ENCODE measurements around the gene PELI1. TPM values are rescaled to one million over a fixed set of nuclear protein-coding genes. Genes with fewer than 3 reads are reported as not detected.
"Not testable (repeated sequence)": the region's sequence is repeated elsewhere in the genome, so short reads cannot be mapped to it uniquely, and the experiment has no call there.

The PELI1 gene
- total RNA-seq, 1 donor from 2014 or later: 134 TPM

DNA sequence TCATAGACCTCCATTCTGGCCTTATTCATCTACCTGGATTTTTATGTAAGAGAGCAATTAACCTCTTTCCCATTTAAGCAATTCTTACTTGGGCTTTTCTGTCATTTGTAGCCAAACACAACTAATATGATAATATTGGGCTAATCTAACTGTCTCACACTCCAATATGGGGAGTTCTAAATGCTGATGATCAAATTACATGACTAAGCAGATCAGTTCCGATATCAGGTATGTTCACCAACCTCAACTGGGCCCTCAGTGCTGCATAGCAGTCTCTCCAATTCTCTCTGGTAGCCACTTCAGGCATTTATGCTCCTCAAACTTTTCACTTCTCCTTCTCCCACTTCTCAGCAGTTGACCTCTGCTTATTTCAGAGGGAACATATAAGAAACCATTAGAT, 64.0 kb downstream of the PELI1 start:
- DNase-seq (ENCODE audit: low spot score in 2 of 2, unreplicated experiment in 2 of 2): no peak
- no peak overlapping the region for H3K4me3 Mint-ChIP-seq
- H3K9me3 Mint-ChIP-seq: no peaks in the 10 kb centered on the region
- H3K4me1 Mint-ChIP-seq: peaks cover 60% of the 10 kb centered on the region
- H3K27ac Mint-ChIP-seq: no peak overlapping the region
- no peaks in the 10 kb centered on the region for H3K36me3 Mint-ChIP-seq
- peaks cover 3% of the 10 kb centered on the region for H3K27me3 Mint-ChIP-seq (ENCODE audit: low read depth)
- TF ChIP-seq, protein P1, sequence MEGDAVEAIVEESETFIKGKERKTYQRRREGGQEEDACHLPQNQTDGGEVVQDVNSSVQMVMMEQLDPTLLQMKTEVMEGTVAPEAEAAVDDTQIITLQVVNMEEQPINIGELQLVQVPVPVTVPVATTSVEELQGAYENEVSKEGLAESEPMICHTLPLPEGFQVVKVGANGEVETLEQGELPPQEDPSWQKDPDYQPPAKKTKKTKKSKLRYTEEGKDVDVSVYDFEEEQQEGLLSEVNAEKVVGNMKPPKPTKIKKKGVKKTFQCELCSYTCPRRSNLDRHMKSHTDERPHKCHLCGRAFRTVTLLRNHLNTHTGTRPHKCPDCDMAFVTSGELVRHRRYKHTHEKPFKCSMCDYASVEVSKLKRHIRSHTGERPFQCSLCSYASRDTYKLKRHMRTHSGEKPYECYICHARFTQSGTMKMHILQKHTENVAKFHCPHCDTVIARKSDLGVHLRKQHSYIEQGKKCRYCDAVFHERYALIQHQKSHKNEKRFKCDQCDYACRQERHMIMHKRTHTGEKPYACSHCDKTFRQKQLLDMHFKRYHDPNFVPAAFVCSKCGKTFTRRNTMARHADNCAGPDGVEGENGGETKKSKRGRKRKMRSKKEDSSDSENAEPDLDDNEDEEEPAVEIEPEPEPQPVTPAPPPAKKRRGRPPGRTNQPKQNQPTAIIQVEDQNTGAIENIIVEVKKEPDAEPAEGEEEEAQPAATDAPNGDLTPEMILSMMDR (IDR thresholded peaks at IDR 0.05; ENCODE audit: unreplicated experiment): no peak

DNA sequence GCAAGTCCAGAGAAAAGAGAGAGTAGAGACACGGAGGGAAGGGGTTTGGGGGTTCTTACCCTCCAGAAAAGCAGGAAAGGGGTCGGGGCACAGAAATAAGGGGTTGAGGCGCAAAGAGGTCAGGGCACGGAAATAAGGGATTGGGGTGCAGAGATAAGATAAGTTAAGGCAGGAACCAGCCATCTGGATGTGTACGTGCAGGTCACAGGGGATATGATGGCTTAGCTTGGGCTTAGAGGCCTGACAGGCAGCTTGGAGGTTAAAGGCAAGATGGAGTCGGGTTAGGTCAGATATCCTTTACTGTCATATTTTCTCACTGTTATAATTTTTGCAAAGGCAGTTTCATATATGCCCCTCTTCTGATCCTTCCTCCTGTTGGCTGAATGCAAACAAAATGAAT, 64.5 kb downstream of the PELI1 start:
- peaks cover 57% of the 10 kb centered on the region for H3K4me1 Mint-ChIP-seq
- not testable (repeated sequence) for H3K9me3 Mint-ChIP-seq; H3K4me3 Mint-ChIP-seq; H3K36me3 Mint-ChIP-seq; H3K27me3 Mint-ChIP-seq (ENCODE audit: low read depth); DNase-seq (ENCODE audit: low spot score in 2 of 2, unreplicated experiment in 2 of 2); H3K27ac Mint-ChIP-seq

DNA sequence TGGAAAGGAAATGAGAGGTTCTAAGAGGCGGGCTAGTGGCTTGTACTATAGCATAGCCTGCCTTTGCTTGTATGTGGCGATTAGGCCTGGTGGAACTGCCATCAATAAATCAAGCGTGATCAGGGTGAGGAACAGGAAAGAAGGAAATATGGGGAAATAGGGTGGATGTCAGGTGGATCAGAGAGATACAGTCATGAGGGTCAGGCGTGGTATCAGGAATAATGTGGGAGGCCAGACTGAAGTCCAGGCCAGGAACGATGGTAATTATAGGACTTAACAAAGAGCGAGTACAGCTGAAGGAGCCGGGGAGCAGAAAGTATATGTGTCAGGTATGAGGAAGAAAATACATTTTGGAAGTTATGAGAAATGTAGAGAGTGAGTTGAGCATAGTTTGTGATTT, 67.4 kb downstream of the PELI1 start:
- DNase-seq (ENCODE audit: low spot score in 2 of 2, unreplicated experiment in 2 of 2); H3K27me3 Mint-ChIP-seq (ENCODE audit: low read depth); H3K27ac Mint-ChIP-seq; H3K9me3 Mint-ChIP-seq; H3K4me3 Mint-ChIP-seq; H3K36me3 Mint-ChIP-seq: not testable (repeated sequence)
- peaks cover 41% of the 10 kb centered on the region for H3K4me1 Mint-ChIP-seq

DNA sequence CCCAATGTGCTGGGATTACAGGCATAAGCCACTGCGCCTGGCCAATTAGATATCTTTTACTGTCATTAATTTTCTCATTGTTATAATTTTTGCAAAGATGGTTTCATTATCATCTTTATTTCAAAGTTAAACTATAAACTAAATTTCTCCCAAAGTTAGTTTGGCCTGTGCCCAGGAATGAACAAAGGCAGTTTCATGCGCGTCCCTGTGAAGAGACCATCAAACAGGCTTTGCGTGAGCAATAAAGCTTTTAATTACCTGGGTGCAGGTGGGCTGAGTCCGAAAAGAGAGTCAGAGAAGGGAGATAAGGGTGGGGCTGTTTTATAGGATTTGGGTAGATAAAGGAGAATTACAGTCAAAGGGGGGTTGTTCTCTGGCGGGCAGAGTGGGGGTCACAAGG, 69.6 kb downstream of the PELI1 start:
- not testable (repeated sequence) for DNase-seq (ENCODE audit: low spot score in 2 of 2, unreplicated experiment in 2 of 2); H3K4me3 Mint-ChIP-seq

DNA sequence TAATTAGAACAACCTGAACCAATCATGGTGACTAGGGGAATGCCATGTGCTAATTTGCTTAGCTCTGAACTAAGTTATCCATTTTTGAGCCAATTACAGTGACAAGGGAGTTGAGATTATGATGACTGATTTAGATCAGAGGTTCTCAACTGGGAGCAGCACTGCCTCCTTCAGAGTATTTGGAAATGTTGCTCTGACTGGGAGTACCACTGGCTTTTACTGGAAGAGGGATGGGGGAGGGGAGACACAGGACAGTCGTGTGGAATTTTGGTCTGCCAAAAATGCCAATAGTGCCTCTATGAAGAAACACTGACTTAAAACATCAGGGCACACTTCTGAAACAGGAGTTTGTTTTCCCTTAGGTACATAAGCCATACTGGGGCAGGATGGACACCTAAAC, 76.9 kb downstream of the PELI1 start:
- H3K4me3 Mint-ChIP-seq: no peak overlapping the region
- H3K4me1 Mint-ChIP-seq: peaks cover 52% of the 10 kb centered on the region
- no peaks in the 10 kb centered on the region for H3K9me3 Mint-ChIP-seq
- no peak overlapping the region for H3K27ac Mint-ChIP-seq
- DNase-seq (ENCODE audit: low spot score in 2 of 2, unreplicated experiment in 2 of 2): no peak
- no peaks in the 10 kb centered on the region for H3K27me3 Mint-ChIP-seq (ENCODE audit: low read depth)
- H3K36me3 Mint-ChIP-seq: no peaks in the 10 kb centered on the region
- TF ChIP-seq, protein P1 (IDR thresholded peaks at IDR 0.05; ENCODE audit: unreplicated experiment): no peak

More for the DNA sequence above, 69.6 kb downstream of the PELI1 start:
- peaks cover 22% of the 10 kb centered on the region for H3K4me1 Mint-ChIP-seq
- not testable (repeated sequence) for H3K27me3 Mint-ChIP-seq (ENCODE audit: low read depth); H3K9me3 Mint-ChIP-seq; H3K27ac Mint-ChIP-seq; H3K36me3 Mint-ChIP-seq

DNA sequence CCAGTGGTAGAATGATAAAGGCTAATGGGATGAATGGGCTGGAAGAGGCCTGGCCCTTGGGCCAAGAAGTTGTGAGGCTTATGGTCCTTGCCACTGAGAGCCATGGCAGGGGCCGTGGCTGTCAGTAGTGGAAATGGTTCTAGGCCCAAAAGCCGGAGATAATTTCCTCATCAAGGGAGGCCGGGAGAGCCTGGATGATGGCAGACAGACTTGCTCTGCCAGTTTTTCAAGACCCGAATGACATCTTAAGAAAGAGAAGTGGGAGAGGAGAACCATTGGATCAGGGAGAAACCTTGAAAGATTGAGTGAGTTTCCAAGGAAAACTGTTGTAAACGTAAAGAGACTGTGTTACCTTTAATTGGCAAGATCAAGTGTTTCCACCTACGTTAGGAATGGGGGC, 78.7 kb downstream of the PELI1 start:
- Mint-ChIP-seq H3K4me3 (no peak overlapping the region), H3K27ac (peak overlapping the region; percentile 75), H3K9me3 (no peaks in the 10 kb centered on the region), H3K36me3 (no peaks in the 10 kb centered on the region), H3K4me1 (peaks cover 49% of the 10 kb centered on the region), H3K27me3 (ENCODE audit: low read depth) (no peaks in the 10 kb centered on the region)
- DNase-seq (ENCODE audit: low spot score in 2 of 2, unreplicated experiment in 2 of 2): no peak
- TF ChIP-seq, protein P1 (IDR thresholded peaks at IDR 0.05; ENCODE audit: unreplicated experiment): no peak

DNA sequence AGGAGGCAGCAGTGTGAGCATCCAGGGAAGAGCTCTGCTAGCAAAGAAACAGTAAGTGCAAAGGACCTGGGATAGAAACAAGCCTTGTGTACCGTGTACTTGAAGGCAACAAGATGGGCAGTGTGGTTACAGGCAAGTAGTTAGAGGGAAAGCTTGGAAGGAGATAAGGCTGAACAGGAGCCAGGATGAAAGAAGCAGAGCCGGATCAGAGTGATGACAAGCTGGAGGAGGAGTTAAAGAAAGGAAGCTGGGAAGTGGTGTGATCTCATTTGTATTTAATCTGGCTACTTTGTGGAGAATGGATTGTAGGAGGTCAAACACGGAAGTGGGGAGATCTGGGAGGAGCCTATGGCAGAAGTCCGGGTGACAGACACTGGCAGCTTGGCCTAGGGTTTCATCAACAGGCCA, 80.3 kb downstream of the PELI1 start:
- Mint-ChIP-seq H3K36me3 (no peaks in the 10 kb centered on the region), H3K27me3 (ENCODE audit: low read depth) (no peaks in the 10 kb centered on the region), H3K4me1 (peaks cover 49% of the 10 kb centered on the region), H3K4me3 (no peak overlapping the region), H3K9me3 (no peaks in the 10 kb centered on the region), H3K27ac (peak overlapping the region; percentile 31)
- DNase-seq (ENCODE audit: low spot score in 2 of 2, unreplicated experiment in 2 of 2): no peak
- TF ChIP-seq, protein P1 (IDR thresholded peaks at IDR 0.05; ENCODE audit: unreplicated experiment): no peak

Data from mesothelial cell of epicardium (in vitro differentiated cells).